HL-60/S4 treated with phorbol 12-myristate 13-acetate at 8.2 ng/mL for 4 days and 3 days (cell line): ENCODE data around the gene WDR72.

ENCODE experiments used
- in situ Hi-C: fragments of 300-500 bp; cut with MboI; formaldehyde crosslinking; loops from 2 replicates; pipeline ENCODE4 v1.15.0; 2022; ENCODE audit warnings: low sequenced_read_pairs

Gene WDR72

GRCh38 chr15:53611145-53611920 lies 148.1 kb downstream of the WDR72 start:
- in situ Hi-C loops: no loop called here

GRCh38 chr15:53591041-53591440 lies 168.4 kb downstream of the WDR72 start:
- in situ Hi-C loops: no loop called here

- in situ Hi-C loops: no loop called here
Measured at GRCh38 chr15:53590380-53590779, 169.1 kb downstream of the WDR72 start.

- in situ Hi-C loops: no loop called here
Measured at GRCh38 chr15:53589520-53590057, 169.9 kb downstream of the WDR72 start.

- in situ Hi-C loops: no loop called here
Measured at GRCh38 chr15:53588773-53589172, 170.7 kb downstream of the WDR72 start.

- in situ Hi-C loops: no loop called here
Measured at GRCh38 chr15:53586799-53587198, 172.7 kb downstream of the WDR72 start.

- in situ Hi-C loops: no loop called here
Measured at GRCh38 chr15:53581513-53581912, 177.9 kb downstream of the WDR72 start.

GRCh38 chr15:53580366-53580765 lies 179.1 kb downstream of the WDR72 start:
- in situ Hi-C loops: no loop called here

GRCh38 chr15:53576841-53577240 lies 182.6 kb downstream of the WDR72 start:
- in situ Hi-C loops: no loop called here

GRCh38 chr15:53573091-53573490 lies 186.4 kb downstream of the WDR72 start:
- in situ Hi-C loops: no loop called here

GRCh38 chr15:53569751-53570480 lies 189.5 kb downstream of the WDR72 start:
- in situ Hi-C loops: no loop called here

GRCh38 chr15:53566912-53567311 lies 192.6 kb downstream of the WDR72 start:
- in situ Hi-C loops: no loop called here

GRCh38 chr15:53565721-53566120 lies 193.7 kb downstream of the WDR72 start:
- in situ Hi-C loops: no loop called here

GRCh38 chr15:53564647-53565046 lies 194.8 kb downstream of the WDR72 start:
- in situ Hi-C loops: no loop called here

- in situ Hi-C loops: no loop called here
Measured at GRCh38 chr15:53563627-53564026, 195.8 kb downstream of the WDR72 start.

- in situ Hi-C loops: no loop called here
Measured at GRCh38 chr15:53559364-53560277, 199.8 kb downstream of the WDR72 start.

GRCh38 chr15:53558384-53558783 lies 201.1 kb downstream of the WDR72 start:
- in situ Hi-C loops: no loop called here

- in situ Hi-C loops: no loop called here
Measured at GRCh38 chr15:53555226-53555625, 204.2 kb downstream of the WDR72 start.

- in situ Hi-C loops: no loop called here
Measured at GRCh38 chr15:53549697-53550305, 209.7 kb downstream of the WDR72 start.

GRCh38 chr15:53548236-53548635 lies 211.2 kb downstream of the WDR72 start:
- in situ Hi-C loops: no loop called here
